ENCODE data around the gene CD96.
"Not testable (repeated sequence)": the region's sequence is repeated elsewhere in the genome, so short reads cannot be mapped to it uniquely, and the experiment has no call there.

Gene CD96

GRCh38 chr3:111617912-111618601 is 76.1 kb downstream of the CD96 start:
- DNase-seq (ENCODE audit: low read depth in 1 of 2, low spot score in 1 of 2) = no peak

- DNase-seq (ENCODE audit: low read depth in 1 of 2, low spot score in 1 of 2) = no peak
Observed at GRCh38 chr3:111618945-111619344, 76.9 kb downstream of the CD96 start.

- no peak for DNase-seq (ENCODE audit: low read depth in 1 of 2, low spot score in 1 of 2)
Observed at GRCh38 chr3:111619833-111620232, 77.8 kb downstream of the CD96 start.

GRCh38 chr3:111621535-111621934 is 79.5 kb downstream of the CD96 start:
- DNase-seq (ENCODE audit: low read depth in 1 of 2, low spot score in 1 of 2) = no peak

DNA sequence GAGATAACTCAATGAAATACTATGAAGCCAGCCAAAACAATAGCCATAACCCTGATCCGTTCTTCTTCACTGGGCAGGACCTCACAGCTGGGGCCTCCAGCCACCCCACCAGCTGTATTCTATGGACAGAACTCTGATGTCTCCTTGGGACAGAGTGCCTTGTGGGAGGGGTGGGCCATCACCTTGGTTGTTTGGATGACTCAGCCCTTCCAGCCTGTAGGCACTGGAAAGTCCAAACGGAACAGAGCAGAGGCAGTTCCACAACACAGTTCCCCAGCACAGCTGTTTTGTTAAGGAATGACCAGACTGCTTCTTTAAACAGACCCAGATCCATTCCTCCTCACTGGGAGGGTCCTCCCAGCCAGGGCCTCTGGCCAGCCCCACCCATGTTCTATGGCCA is 85.1 kb downstream of the CD96 start:
- DNase-seq (ENCODE audit: low read depth in 1 of 2, low spot score in 1 of 2) = no peak

- not testable (repeated sequence) for DNase-seq (ENCODE audit: low read depth in 1 of 2, low spot score in 1 of 2)
Observed at GRCh38 chr3:111629018-111629417, 87.0 kb downstream of the CD96 start.

GRCh38 chr3:111630638-111631037 is 88.6 kb downstream of the CD96 start:
- DNase-seq (ENCODE audit: low read depth in 1 of 2, low spot score in 1 of 2) = not testable (repeated sequence)

GRCh38 chr3:111635403-111635802 is 93.4 kb downstream of the CD96 start:
- no peak for DNase-seq (ENCODE audit: low read depth in 1 of 2, low spot score in 1 of 2)

- DNase-seq (ENCODE audit: low read depth in 1 of 2, low spot score in 1 of 2) = no peak
Observed at GRCh38 chr3:111636366-111636885, 94.4 kb downstream of the CD96 start.

GRCh38 chr3:111639316-111639715 is 97.3 kb downstream of the CD96 start:
- no peak for DNase-seq (ENCODE audit: low read depth in 1 of 2, low spot score in 1 of 2)

- DNase-seq (ENCODE audit: low read depth in 1 of 2, low spot score in 1 of 2) = no peak
Observed at GRCh38 chr3:111648991-111649579, 107.1 kb downstream of the CD96 start.

DNA sequence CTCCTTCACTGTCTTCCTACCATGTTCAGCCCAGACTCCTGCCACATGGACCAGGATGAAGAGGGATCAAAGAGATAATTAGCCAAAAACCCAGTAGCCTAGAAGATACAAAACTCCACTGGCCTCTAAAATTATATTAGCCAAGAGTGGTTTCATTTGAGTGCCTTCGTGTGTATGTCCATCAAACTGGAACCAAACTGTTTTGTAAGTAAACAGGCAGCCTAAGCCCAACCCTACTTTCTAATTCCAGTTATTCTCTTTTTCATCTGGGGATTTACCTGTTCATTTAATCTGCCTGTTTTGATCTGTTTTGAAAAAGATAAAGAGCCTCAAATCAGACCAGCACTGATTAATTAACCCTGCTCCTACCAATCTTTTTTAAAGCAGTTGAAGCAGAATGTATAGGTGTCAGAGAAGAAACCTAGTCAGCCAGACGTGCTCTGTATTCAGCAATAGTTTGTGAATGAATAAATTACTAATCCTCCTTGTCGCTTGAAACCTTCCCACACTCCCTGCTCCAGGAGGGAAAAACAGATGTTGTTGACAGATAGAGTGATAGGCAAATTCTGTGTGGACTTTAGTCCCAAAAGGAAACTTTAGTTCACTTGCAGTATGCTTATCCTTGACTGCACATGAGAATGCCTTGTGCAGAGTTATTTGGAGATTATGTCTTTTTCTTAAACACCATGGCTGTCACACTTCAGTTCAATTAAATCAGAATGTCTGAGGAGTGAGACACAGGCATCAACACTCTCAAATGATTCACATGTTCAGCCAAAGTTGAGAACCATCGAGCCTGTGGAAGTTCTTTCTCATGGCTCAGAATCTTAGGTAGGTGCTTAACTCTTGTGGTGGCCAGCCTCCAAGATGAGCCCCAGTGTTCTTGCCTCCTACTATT is 108.6 kb downstream of the CD96 start:
- no peak for DNase-seq (ENCODE audit: low read depth in 1 of 2, low spot score in 1 of 2)

DNA sequence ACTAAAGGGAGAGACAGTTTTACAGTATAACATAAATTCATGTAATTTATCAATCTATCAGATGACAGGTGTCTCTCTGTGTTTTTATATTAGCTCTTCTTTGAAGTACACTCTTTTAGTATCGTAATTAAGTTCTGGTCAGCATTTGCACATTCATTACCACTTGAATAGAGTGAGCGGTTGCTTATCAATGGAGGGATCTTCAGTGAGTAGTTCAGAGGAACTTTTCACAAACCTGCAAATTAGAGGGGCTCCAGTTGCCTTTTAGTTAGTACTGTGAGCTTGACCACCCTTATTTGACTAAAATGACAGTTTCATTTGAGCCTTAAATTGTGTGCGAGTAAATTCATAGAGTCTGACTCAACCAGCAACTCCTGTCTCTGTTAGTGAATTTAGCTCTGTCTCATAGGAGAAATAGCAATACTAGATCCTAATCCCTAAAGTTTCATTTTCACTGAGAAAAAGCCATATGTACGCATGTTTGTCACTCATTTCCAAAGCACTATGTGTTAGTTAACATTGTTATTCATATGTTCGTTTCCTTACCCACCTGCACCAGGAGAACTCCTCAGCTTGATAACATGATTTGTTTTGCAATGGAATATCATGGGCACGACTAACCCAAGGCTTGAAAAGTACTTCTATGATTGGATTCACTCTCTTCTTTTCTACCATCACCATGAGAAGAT is 110.6 kb downstream of the CD96 start:
- DNase-seq (ENCODE audit: low read depth in 1 of 2, low spot score in 1 of 2) = no peak

GRCh38 chr3:111653766-111654165 is 111.8 kb downstream of the CD96 start:
- DNase-seq (ENCODE audit: low read depth in 1 of 2, low spot score in 1 of 2) = no peak

GRCh38 chr3:111662012-111662411 is 120.0 kb downstream of the CD96 start:
- DNase-seq (ENCODE audit: low read depth in 1 of 2, low spot score in 1 of 2) = no peak

DNA sequence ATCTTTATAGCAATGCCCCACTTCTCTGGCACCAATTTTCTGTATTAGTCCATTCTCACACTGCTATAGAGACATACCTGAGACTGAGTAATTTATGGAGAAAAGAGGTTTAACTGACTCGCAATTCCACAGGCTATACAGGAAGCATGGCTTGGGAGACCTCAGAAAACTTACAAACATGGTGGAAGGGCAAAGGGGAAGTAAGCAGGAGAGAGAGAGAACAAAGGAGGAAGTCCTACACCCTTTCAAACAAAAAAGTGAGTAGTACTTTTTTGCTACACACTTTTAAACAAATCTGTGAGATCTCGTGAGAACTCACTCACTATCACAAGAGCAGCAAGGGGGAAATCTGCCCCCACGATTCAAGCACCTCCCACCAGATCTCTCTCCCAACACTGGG is 120.9 kb downstream of the CD96 start:
- no peak for DNase-seq (ENCODE audit: low read depth in 1 of 2, low spot score in 1 of 2)

DNA sequence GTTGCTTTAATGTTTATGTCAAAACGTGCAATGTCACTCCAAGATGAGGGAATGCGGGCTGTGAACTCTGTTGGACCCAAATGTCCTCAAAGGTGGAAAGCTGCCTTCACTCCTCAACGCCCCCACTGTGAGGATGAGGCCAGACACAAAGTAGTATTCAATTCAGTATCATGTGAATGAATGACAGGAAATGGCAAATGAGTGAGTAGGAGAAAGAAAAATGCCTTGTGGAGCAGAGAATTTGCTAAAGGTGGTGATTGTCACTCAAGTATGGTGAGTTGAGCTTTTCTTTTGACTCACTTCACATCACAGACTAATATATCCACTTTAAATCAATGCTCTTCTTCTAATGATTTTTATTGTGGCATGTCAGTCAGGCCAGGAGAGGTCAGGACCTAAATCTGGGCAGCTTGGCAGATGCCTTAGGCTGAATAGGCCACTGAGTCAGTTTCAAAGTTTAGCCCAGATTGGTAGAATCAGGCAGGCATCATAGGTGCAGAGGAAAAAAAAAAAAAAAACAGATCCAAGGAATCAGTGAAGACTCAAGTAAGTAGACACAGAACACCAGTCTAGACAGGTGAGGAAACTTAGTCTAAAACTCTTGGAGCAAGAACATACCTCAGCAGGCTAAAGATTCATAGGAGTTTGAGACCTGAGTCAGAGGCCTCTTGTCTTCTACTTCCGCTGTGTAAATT is 124.2 kb downstream of the CD96 start:
- no peak for DNase-seq (ENCODE audit: low read depth in 1 of 2, low spot score in 1 of 2)

GRCh38 chr3:111667170-111667569 is 125.2 kb downstream of the CD96 start:
- DNase-seq (ENCODE audit: low read depth in 1 of 2, low spot score in 1 of 2) = no peak

DNA sequence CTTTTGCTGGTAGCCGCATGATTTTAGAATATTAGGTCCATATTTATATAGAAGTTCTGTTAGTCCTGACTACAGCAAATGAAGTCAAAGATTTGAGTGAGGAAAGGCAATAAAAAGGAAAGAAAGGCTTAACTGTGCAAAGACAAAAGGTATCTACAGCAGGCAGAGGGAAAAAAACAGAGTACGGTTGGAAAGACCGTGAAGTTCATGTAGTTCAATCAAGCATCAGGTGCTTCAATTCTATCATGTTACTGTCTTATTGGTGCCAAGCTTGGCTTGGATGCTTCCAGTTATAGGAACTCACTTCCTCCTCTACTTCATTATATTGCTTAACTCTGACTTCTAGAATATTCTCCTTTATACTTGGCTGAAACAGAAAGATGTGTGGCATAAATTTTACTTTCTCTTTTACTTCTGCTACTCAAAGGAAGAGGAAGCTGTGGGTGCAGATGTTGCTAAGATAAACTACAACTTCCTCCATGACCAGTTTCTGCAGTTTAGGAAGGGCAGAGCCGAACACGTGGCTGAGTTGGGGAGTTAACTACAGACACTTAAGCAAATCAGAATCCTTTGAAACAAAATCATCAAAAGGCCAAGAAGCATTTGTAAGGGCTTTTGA is 125.7 kb downstream of the CD96 start:
- peak in 1 of 2 donors; percentile 47 for DNase-seq (ENCODE audit: low read depth in 1 of 2, low spot score in 1 of 2)

DNA sequence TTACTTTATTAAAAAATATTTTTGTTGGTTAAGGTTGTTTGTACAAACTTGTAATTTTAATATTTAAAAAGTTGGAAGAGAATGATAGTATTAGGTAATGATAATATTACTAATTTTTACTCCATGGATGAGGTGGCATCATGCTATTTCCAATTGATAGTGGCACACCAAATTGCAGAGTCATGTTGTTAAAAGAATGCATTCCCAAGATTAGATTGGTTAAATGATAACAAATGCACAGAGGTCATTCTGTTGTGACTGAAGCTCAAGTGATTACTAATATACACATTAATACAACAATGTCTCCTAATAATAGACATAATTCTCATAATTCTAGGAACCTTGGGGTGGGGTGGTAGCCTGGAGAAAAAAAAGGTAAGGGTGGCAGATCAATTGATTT is 126.3 kb downstream of the CD96 start:
- DNase-seq (ENCODE audit: low read depth in 1 of 2, low spot score in 1 of 2) = no peak
